NCI-H526 treated with DMSO at 0.1 percent for 48 hours (cell line): ENCODE results near the gene LSAMP.

Experiments used
- DNase-seq: peaks from one replicate; lab custom pipeline; 2025; lab: John Stamatoyannopoulos, UW

The LSAMP gene

DNA sequence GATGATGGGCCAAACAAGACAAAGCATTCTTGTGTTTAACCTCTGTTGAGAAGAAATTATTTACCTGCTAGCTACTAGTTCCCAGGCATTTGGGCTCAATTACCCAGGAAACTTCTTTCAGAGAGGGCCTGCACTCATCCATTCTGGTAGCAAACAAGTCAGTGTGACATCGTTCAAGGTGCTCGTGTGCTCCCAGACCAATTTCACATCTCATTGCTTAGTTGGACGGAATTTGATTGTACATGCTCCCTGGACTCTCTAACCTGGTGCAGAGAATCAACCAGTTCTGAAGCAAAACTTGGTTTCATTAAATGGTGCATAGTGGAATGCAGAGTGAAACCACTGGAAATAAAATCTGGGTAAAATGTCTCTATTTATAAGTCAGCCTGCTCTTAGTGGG lies 392.7 kb downstream of the LSAMP start:
- no peak for DNase-seq

DNA sequence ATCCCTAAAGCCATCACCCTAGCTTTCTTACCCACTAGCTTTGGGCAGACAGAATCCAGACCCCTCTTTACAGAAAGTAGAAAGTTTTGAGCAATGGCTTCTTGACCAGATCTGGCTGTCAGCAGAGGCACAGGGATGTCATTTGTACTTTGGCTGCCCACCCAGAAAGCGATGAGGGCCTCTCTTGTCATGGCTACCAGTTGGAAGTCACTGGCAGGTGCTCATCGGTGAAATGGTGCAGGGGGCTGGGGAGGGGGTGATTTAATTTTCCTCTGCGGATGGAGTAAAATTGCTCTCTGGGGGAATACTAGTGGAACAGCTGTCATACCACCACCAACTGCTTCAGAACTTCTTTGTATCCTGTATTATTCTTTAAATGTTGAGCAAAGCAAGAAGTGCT lies 393.7 kb downstream of the LSAMP start:
- no peak for DNase-seq

DNA sequence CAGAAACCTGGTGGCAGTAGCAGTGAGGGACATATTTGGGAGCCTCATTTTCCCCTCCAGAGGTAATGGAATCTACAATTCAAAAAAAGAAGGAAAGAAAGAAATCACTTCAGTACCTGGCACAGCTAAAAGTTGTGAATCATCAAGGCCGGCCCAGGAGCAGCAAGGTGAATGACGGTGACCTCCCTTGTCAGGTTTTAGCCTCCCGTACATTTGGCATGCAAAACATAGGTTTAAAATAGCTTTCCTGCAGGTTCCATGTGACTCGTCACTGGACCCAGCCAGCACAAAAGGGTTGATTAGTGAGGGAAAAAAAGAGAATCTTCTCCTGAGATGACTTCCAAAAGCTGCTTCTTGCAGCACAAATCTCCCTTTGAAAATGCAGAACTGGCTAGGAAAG lies 394.2 kb downstream of the LSAMP start:
- DNase-seq, result no peak

DNA sequence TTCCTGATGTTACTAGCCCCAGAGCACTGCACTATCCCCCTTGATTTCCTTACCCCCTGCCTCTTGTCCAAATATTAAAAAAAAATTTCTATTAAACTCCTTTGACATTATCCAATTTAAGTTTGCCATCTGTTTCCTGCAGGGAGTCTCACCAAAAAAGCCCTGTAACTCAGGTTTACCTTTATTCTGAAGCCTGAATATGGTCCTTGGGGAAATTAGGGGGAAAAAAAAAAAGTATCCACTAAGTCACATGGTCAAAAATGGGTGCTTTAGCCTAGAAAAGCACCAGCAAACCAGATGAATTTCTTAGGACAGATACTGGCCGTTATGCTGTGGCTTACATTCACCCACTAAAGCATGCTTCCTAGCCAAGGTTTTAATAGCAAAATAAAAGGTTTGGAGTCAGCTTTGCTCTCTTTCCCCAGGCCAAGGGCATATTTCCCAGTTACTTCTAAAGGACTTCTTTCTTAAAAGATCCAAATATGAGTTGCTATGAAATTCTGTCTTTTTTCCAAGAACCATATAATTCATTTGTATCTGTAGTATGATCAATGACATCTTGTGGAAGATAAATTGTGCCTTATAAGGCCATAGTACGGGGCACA lies 394.9 kb downstream of the LSAMP start:
- DNase-seq, result no peak

DNA sequence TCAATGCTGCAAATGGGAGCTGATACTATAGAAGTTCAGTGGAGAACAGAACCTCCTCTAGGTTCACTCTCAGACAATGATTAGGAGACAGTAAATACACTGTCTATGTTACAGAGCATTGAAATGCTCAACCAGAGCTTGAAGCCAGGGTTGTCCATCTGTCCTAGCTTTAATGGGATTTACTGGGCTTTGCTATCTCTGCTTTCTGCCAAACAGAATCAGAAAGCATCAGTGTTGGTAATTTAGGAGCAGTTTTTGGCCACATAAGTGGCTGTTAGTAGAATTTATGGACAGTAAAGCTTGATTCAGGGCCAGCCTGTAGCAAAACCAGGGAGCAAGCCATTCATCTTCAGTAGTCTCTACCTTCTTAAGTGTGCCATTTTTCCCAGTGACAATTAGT lies 396.3 kb downstream of the LSAMP start:
- no peak for DNase-seq

DNA sequence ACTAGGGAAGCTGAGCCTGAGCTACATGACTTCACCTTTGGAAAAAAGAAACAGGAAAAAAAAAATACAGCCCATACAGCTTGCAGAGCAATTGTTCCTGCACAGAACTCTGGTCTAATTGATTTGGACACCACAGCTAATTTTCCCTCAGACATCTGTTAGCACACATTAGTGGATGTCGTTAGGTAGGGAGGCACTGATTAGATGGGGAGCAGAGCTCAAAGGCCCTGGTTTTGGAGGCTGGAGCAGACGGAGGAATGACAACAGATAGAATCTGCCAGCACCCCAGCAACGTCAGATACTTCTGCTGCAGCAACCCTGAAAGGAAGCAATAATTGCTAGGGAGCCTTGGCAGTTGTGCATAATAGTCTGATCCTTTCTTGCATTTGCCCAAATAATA lies 398.9 kb downstream of the LSAMP start:
- DNase-seq, result no peak

DNA sequence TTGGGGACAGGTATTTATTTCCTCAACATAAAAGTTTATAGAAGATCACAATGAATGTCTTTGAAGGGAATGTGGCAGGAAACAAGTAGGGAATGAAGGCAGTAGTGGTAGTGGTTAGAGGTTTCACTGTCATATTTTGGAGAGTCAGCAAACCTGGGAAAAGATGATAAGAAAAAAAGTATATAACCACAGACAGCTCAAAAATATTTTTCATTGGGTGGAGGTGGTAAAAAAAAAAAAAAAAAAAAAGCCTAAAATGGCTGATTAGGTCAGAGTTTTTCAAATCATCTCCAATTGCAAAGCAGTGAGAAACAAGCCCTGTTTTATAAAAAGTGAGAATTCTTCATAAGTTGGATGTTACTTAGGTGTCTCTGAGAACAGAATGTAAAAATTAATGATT lies 400.0 kb downstream of the LSAMP start:
- DNase-seq, result no peak

DNA sequence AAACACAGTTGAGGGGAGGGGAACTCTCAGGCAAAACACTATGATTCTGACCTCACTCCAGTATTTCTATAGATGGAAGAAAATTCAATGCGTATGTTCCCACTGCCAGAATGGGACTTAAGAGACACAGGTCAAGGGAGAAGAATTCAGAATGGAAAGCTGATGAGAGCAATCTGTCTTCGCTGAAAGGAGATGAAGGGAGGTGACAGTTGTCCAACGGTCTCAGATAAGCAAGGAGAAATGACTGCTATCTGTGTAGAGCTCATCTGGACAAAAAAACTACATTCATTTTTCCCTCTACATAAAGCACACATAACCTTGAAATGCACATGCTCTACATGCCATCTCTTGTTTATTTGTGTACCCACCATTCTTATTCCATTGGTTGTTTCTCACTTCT lies 405.1 kb downstream of the LSAMP start:
- no peak for DNase-seq

DNA sequence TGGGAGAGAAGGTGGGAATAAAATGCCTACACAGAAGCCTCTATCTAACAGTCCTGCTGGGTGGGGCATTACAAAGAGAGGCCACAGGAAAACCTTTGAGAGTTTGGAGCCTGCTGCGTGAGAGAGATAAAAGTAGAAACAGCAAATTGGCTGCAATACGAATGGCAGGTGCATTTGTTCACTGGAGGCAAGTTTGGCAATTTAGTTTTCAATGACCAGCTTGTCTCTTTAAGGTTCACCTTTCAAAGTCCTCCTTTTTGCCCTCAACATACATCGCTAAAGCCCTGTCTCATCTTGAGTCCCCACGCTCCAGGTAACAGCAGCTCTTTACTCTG lies 405.7 kb downstream of the LSAMP start:
- DNase-seq, result no peak

DNA sequence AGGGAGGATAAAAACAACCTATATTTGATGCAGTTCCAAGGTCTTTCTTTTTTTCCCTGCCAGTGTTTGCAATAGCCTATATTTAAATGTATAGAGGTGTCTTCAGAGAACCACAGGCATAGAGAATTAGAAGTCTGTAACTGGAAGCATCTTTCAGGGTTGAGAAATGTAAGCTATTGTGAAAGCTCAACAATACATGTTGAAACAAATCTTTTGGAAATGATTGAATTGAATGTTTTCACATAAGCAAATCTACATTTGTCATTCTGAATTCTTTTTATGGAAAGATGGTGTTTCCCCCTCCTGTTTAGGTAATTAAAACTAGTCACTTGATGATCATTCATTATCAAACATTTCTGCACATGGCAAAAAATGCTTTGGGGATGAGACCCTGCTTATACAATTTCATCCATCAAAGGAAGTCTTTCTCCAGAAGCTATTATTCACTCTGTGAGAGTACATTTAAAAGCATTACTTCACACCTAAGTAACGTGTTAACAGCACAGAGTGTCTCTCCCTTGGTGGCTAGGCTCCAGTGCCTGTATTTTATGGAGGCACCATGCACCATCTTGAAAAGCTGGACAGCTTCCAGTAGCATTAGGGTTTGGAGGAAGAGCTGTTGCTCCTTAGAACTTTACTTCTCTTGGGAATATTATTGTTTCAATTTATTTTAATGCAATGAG lies 406.2 kb downstream of the LSAMP start:
- DNase-seq, result no peak

DNA sequence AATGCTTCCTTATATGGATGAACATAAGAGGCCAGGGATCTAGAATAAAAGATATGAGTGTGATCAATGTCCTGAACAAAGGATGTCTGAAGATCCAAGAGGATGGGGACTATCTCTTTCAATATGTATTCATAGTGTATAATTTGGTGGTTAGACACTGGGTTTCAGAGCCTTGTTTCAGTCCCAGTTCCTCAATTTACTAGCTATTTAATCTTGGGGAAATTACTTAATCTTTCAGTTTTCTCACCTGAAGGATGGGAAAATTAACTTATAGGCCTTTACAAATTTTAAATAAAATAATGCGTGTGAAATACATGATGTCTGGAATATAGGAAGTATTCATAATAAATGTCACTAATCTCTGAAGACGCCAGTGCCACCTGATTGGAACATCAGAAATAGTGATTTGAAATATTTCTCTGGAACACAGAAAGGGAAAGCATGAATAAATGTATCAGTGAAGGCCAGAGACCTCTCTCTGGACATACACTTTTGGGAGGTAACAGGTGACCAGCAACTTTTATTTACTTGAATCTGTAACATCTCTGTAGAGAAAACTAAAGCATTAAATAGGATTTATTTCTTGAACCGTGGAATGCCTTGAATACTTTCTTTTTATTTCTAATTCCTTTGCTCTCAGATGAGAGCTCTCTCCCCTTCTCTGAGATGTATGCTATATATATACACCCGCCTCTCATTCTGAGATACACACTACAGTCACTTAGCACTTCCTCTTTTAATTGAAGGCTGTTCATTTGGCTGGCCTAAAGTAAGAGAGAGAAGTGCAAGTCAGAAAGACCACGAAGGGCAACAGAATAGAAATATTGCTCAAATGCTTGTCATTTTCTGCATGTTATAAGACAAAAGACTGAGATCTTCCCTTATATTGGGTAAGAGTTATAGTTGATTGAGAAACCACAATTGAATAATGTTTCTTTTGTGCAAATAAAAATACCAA lies 407.1 kb downstream of the LSAMP start:
- DNase-seq, result no peak

DNA sequence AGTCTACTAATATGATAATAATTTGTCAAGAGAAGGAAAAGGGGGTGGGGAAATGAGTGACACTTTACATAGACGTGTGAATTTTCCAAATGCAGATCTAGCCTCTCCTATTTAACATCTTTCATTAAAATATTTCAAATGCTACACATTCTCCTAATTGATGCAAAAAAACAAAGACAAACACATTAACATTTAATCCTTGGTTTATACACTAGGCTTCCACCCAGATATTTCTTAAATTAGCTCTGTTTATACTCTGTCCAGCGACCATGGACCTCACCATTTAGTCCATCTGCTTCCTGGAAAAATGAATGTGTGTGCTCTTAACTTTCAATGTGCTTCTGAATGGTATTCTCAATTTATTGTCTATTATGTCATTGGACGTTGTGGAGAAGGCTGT lies 409.9 kb downstream of the LSAMP start:
- no peak for DNase-seq

DNA sequence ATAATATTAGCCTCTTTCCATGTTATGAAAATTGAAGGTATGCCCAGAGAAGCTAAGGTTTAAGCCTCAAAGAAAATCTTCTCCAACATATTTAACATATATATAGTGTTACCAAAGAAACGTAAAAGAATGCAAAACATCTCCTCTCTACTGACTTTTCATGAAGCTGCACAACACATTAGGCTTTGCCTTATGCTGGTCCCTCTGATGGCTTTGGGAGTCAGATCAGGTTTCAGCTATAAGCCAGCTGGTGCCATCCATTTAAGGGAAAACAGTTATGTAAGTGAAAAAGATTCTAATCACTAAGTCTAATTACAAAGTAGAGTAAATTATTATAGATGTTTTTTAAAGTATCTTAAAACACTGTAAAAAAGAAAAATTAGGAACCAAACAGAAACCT lies 410.5 kb downstream of the LSAMP start:
- no peak for DNase-seq

DNA sequence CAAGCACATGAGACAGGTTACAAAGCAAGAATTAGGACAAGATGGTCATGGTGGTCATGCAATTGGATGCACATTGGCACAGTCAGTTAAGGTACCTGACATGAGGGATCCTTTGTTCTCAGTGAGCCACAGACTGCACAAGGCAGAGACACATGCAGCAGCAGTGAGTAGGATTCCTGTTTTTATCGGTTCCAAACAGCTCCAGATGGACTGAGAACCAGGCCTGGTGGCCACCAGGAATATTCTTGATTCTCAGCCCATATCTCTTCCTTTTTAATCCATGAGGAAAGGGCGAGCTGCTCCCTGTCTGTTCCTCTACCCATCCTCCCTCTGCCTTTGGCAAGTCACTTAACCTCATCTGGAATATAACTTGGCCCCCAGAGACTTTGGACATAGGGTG lies 411.2 kb downstream of the LSAMP start:
- no peak for DNase-seq

DNA sequence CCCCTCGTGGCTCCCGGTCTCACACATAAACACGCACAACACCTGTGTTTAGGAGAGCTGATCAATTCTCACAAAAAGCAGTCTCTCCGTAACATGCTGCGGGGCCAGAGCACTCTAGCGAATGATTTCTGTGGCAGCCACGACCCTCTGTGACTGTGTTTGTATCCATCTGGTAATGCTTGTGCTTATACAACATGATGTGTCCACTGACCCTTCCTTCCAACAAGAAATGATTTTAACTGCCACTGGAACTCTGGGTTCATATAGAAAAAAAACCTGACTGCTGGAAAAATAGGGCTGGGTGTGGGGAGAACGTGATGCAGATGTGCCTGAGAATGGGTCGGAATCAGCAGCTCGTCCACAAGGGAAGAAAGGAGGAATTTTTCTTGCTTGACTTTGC lies 411.8 kb downstream of the LSAMP start:
- DNase-seq, result no peak

DNA sequence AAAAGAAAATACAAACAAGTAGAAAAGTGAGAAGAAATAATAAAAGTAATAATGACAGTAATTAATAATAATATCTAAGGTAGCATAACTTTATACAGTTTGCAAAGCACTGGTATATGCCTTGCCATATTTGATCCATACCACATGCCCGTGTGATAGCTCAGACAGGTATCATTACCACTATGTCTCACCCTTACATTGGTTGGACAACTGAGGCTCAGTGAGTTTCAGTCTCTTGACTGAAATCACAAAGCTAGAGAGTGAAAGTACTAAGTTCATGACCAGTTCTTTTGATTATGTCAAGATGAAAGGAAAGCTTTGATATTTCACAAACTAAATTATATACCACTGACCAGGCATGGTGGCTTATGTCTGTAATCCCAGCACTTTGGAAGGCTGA lies 413.1 kb downstream of the LSAMP start:
- DNase-seq, result no peak

DNA sequence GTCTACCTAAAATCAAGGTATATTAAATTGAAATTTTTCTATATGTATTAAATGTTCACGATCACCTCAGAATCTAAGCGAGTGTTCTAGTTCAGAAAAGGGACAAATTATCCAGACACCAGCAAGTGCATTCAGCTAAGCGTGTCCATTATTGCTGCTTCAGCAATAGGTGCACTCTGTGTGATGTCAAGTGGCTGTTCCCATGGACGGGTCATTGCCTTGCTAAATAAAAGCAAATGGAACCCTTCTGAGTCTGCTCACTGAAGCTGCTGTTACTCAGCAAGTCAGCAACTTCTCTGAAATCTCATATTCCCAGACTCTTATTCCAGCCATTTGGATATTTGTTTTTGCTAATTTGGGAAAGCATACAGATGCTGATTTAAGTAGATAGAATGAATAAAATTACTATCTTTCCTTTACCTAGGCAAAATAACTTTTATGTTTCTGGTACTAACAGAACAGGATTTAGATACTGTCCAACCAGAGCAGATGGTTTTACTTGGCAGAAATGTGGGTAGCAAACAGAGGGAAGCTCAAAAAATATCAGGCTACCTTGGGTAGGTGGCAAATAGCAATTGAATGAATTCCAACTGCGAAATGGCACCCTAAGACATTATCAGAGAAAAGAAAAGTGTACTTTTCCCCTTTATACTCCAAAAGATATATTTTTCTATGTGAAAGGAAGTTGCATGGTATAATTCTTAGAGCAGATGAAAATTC lies 415.0 kb downstream of the LSAMP start:
- no peak for DNase-seq

DNA sequence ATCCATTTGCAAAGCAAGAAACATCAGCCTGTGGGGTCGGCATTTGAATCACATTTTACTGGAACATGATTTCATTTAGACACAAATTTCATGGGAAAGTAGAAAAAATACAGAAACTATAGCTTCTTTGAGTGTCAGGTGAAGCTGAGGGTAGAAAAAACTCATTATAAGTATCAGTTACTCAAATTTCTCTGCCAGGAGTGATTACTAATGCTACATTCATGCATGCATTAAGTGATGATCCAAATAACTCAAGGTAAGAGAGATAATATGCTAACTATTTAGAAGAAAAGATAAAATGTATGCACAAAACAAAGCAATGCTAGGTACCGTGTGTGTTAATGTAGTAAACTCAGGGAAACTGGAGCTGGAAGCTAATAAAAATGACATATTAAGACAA lies 416.0 kb downstream of the LSAMP start:
- DNase-seq, result no peak

DNA sequence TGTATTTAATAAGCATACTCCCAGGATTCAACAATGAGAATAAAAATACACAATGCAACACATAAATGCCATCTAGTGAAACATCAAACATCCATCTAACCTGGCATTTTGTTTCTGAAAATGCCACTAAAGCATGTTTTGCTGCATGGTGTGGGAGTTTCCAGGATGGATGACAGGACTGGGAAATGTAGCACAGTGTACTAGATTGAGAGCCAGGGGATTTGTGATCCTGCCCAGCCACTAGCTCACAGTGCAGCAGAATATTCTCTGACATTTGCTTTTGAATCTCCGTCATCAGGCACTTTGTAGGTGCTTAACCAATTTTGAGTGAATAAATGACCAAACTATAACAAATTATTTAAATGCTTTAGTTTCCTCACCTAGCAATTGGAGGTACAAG lies 417.1 kb downstream of the LSAMP start:
- no peak for DNase-seq

DNA sequence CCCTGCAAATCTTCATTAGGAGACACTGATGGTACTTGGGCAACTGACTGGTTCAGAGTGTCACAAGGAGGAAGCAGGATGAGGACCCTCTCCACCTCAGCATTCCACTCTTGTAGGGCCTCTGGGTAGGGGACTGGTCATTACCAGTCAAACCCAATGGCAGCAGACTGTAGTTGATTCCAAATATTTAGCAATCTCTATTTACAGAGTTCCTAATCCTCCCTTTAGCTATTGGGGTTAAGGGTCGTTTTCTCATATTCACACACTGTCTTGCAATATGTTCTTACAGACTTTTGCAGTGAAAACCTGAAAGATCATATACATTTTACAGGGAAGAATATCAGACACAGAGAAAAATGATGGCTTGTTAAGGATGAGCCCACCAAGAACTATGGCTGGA lies 424.3 kb downstream of the LSAMP start:
- DNase-seq, result no peak

DNA sequence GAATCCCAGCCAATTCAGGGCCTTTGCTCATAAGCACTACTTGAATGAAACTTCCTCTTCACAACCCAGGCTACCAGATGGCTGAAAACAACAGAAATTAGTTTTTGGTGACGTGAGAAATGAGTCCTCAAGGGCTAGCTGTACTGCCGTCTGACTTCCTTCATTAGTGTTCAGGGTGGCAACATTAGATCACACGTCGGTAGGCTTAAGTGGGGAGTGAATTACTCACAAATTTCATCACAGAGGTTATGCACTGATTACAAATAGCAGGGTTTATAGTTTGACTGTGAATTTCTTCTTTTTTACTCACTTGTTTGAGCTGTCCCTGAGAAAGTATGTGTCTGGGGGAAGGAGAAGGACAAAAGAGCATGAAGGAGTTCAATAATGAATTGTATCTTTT lies 424.8 kb downstream of the LSAMP start:
- DNase-seq, result no peak

DNA sequence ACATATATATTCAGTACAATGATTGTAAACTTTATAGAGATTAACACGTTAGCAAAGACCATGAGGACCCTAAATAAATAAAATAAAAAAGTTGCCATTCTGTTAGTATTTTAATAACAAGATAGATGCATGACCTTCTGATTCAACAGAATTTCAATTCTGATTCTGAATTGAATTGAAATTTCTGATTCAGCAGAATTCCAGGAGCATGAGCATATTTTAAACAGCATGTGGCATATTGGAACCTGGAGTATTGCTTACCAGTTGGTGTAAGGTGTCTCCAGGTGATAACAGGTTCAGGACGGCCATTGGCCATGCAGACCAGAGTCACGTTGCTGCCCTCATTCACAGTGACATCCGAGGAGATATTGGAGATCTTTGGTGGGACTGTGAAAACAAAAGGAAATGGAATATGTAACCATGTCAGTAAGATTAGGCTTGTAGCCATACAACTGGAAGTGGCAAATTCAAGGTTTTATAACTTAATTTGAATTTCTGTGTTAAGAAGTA lies 426.0 kb downstream of the LSAMP start:
- no peak for DNase-seq
